Uterus (tissue), 4 donors: ENCODE results near the gene UBL5. TPM values are rescaled to one million over a fixed set of nuclear protein-coding genes. Genes with fewer than 3 reads are reported as not detected.
"Not testable (repeated sequence)": the region's sequence is repeated elsewhere in the genome, so short reads cannot be mapped to it uniquely, and the experiment has no call there.

Source experiments
- DNase-seq, 2 donors: peaks; one replicate each; pipeline ENCODE4 v3.0.0-alpha.2; 2019 to 2020
- H3K27ac ChIP-seq, 2 donors: fragments of 200-600 bp; sonication (generic); 1 replicate in 1 of 2; 2 replicates in 1 of 2; pipeline ENCODE4 v1.5.1; 2016 to 2018
- H3K27me3 ChIP-seq, 2 donors: fragments of 200-600 bp; sonication (generic); one replicate each; pipeline ENCODE4 v1.5.1; 2018 to 2019; ENCODE audit warnings: control low read depth in 1 of 2
- H3K36me3 ChIP-seq, 2 donors: fragments of 200-600 bp; sonication (generic); one replicate each; pipeline ENCODE4 v1.5.1; 2019; ENCODE audit warnings: control low read depth in 1 of 2
- H3K4me1 ChIP-seq, 2 donors: fragments of 200-600 bp; sonication (generic); one replicate each; pipeline ENCODE4 v1.5.1; 2018 to 2019; ENCODE audit warnings: control low read depth in 1 of 2
- H3K4me3 ChIP-seq, 2 donors: fragments of 200-600 bp; sonication (generic); 1 replicate in 1 of 2; 2 replicates in 1 of 2; pipeline ENCODE4 v1.5.1; 2018 to 2019; ENCODE audit warnings: mild to moderate bottlenecking in 1 of 2
- H3K9me3 ChIP-seq, 2 donors: fragments of 200-600 bp; sonication (generic); one replicate each; pipeline ENCODE4 v1.5.1; 2019; ENCODE audit warnings: control low read depth in 1 of 2
- POLR2A ChIP-seq, 2 donors: fragments of 450-650 bp; IDR thresholded peaks; one replicate each; pipeline ENCODE4 v1.6.1; 2016; ENCODE audit warnings: antibody characterized with exemption in 2 of 2, mild to moderate bottlenecking in 1 of 2, moderate library complexity in 1 of 2
- intact Hi-C: fragments of 100-400 bp; cut with DNase I; formaldehyde crosslinking; loops from one replicate; pipeline ENCODE4 v1.15.1; 2023; ENCODE audit warnings: low total_unique reads
- total RNA-seq, 4 donors: library from RNA; depleted of rRNA in 3 of 4; stranded (reverse); fragments of >200 nt in 3 of 4; gene quantifications; one replicate each; pipeline versions ENCODE4 v1.1.0 to v1.2.4, GENCODE V29; 2014 to 2023
- TF ChIP-seq, protein P1 (sequence below), 4 experiments: fragments of 200-600 bp in 2 of 4; fragments of 450-650 bp in 2 of 4; sonication (generic) in 2 of 4; IDR thresholded peaks; one replicate each; pipeline ENCODE4 v1.5.1; 2016 to 2019; ENCODE audit warnings: antibody characterized with exemption in 4 of 4, mild to moderate bottlenecking in 2 of 4, moderate library complexity in 1 of 4
- donor health status: DM: yes; HTN: yes; CAD: no.

Gene UBL5
- total RNA-seq, 4 donors from 2014 or later = 180 to 1,153 (median 222) TPM

- no peak for DNase-seq
- no peaks in the 10 kb centered on the region for H3K36me3 ChIP-seq
- TF ChIP-seq POLR2A (IDR thresholded peaks at IDR 0.05) = no peak
- intact Hi-C loops = no loop called here
- no peak overlapping the region for H3K4me3 ChIP-seq
- no peaks in the 10 kb centered on the region for H3K9me3 ChIP-seq
- H3K4me1 ChIP-seq = peaks cover 0 to 7% of the 10 kb centered on the region in 2 donors
- H3K27ac ChIP-seq = peak overlapping the region; percentile 100
- no peaks in the 10 kb centered on the region for H3K27me3 ChIP-seq
These were observed 40.9 kb upstream of the UBL5 start for GRCh38 chr19:9786819-9787218.

GRCh38 chr19:9788604-9789003 lies 39.1 kb upstream of the UBL5 start:
- DNase-seq, H3K27me3 ChIP-seq, H3K4me1 ChIP-seq, H3K27ac ChIP-seq, H3K9me3 ChIP-seq, H3K36me3 ChIP-seq, H3K4me3 ChIP-seq, intact Hi-C loops: not testable (repeated sequence)

DNA sequence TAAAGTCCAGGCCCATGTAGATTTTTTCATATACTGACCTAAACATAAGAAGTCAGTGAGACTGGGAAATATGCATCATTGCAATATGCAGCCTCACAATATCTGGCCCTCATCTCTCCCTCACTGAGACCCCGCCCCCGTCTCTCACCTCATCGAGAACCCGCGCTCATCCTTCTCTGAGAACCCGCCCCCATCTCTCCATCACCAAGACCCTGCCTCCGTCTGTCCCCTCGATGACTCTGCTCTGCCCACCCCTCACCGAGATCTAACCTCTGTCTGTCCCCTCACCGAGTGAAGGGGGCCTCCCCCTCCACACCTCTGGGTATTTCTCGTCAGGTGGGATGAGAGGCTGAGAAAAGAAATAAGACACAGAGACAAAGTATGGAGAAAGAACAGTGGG lies 38.7 kb upstream of the UBL5 start:
- Histone ChIP-seq H3K4me3 (no peak overlapping the region), H3K36me3 (no peaks in the 10 kb centered on the region), H3K27ac (peak overlapping the region; percentile 84 to 98), H3K4me1 (peaks cover 0 to 7% of the 10 kb centered on the region in 2 donors), H3K27me3 (no peaks in the 10 kb centered on the region), H3K9me3 (no peaks in the 10 kb centered on the region)
- intact Hi-C loops = no loop called here
- no peak for DNase-seq
- TF ChIP-seq, protein P1, sequence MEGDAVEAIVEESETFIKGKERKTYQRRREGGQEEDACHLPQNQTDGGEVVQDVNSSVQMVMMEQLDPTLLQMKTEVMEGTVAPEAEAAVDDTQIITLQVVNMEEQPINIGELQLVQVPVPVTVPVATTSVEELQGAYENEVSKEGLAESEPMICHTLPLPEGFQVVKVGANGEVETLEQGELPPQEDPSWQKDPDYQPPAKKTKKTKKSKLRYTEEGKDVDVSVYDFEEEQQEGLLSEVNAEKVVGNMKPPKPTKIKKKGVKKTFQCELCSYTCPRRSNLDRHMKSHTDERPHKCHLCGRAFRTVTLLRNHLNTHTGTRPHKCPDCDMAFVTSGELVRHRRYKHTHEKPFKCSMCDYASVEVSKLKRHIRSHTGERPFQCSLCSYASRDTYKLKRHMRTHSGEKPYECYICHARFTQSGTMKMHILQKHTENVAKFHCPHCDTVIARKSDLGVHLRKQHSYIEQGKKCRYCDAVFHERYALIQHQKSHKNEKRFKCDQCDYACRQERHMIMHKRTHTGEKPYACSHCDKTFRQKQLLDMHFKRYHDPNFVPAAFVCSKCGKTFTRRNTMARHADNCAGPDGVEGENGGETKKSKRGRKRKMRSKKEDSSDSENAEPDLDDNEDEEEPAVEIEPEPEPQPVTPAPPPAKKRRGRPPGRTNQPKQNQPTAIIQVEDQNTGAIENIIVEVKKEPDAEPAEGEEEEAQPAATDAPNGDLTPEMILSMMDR (IDR thresholded peaks at IDR 0.05) = no peak
- no peak for TF ChIP-seq POLR2A (IDR thresholded peaks at IDR 0.05)

- H3K27ac ChIP-seq = peak overlapping the region; percentile 84 to 98
- H3K27me3 ChIP-seq, DNase-seq, H3K4me1 ChIP-seq, H3K9me3 ChIP-seq, H3K36me3 ChIP-seq, intact Hi-C loops, H3K4me3 ChIP-seq: not testable (repeated sequence)
These were observed 38.1 kb upstream of the UBL5 start for GRCh38 chr19:9789579-9789978.

DNA sequence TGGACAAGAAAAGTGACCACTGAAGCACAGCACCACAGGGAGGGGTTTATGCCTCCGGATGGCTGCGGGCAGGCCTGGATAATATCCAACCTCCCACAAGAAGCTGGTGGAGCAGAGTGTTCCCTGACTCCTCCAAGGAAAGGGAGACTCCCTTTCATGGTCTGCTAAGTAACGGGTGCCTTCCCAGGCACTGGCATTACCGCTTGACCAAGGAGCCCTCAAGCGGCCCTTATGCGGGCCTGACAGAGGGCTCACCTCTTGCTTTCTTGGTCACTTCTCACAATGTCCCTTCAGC lies 36.7 kb upstream of the UBL5 start:
- Histone ChIP-seq H3K4me3 (peak overlapping the region; percentile 32 to 66), H3K27ac (peak overlapping the region; percentile 84 to 98)
- not testable (repeated sequence) for H3K9me3 ChIP-seq, H3K27me3 ChIP-seq, H3K4me1 ChIP-seq, H3K36me3 ChIP-seq
- intact Hi-C loops = loop anchor here (10.0 kb wide), 1 partner anchor 476 kb away; no protein-coding TSS in a partner anchor
- DNase-seq = peak; percentile 44 to 56

- Histone ChIP-seq H3K36me3 (no peaks in the 10 kb centered on the region), H3K4me1 (no peaks in the 10 kb centered on the region), H3K27ac (peak overlapping the region; percentile 98), H3K27me3 (no peaks in the 10 kb centered on the region), H3K4me3 (peak overlapping the region; percentile 44 to 66), H3K9me3 (no peaks in the 10 kb centered on the region)
- intact Hi-C loops = loop anchor here (10.0 kb wide), 1 partner anchor 477 kb away; no protein-coding TSS in a partner anchor
- DNase-seq = peak; percentile 95 to 100
- TF ChIP-seq, protein P1 (IDR thresholded peaks at IDR 0.05) = no peak
- peak; percentile 61 to 63 for TF ChIP-seq POLR2A (IDR thresholded peaks at IDR 0.05)
These were observed 36.0 kb upstream of the UBL5 start for GRCh38 chr19:9791552-9792205.

DNA sequence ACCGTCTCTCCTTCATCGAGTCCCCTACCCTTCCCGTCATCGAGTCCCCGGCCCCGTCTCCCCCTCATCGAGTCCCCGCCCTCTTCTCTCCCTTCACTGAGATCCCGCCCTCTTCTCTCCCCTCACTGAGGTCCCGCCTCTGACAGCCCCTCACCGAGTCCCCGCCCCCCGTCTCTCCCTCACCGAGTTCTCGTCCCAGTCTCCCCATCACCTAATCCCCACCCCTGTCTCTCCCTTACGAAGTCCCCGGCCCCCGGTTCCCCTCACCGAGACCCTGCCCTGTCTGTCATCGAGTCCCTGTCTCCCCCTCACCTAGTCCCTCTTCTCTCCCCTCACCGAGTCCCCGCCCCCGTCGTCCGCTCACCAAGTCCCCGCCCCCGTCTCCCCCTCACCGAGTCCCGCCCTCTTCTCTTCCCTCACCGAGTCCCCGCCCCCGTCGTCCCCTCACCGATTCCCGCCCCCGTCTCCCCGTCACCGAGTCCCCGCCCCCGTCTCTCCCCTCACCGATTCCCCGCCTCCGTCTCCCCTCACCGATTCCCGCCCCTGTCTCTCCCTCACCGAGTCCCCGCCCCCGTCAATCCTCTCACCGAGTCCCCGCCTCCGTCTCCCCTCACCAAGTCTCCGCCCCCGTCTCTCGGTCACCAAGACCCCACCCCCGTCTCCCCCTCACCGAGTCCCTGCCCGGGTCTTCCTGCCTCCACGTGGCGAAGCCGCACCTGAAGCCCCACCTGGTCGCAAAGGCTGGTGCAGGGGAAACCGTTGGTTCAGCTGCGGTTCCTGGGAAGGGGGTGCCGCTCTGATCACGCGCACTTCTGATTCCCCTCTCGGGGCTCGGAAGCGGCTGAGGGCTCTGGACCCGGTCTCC lies 35.3 kb upstream of the UBL5 start:
- no peaks in the 10 kb centered on the region for H3K4me1 ChIP-seq
- intact Hi-C loops = loop anchor here (10.0 kb wide), 1 partner anchor 478 kb away; no protein-coding TSS in a partner anchor
- H3K9me3 ChIP-seq = no peaks in the 10 kb centered on the region
- peak overlapping the region; percentile 98 for H3K27ac ChIP-seq
- H3K36me3 ChIP-seq = no peaks in the 10 kb centered on the region
- DNase-seq = peak; percentile 92 to 98
- TF ChIP-seq POLR2A (IDR thresholded peaks at IDR 0.05) = peak in 1 of 2 donors; percentile 23
- TF ChIP-seq, protein P1 (IDR thresholded peaks at IDR 0.05) = peak in 1 of 4 experiments; percentile 23
- H3K4me3 ChIP-seq = peak overlapping the region; percentile 44 to 66
- H3K27me3 ChIP-seq = no peaks in the 10 kb centered on the region
